Osteocyte (in vitro differentiated cells): ENCODE measurements around the gene DDX39A. TPM values are rescaled to one million over a fixed set of nuclear protein-coding genes. Genes with fewer than 3 reads are reported as not detected.

Experiments used
- DNase-seq: peaks from one replicate; pipeline ENCODE4 v3.0.0; 2021; ENCODE audit warnings: mixed read lengths; ENCODE audit not compliant: unreplicated experiment; ENCODE audit errors: extremely low spot score
- H3K27ac Mint-ChIP-seq: one replicate; pipeline ENCODE4 v1.8.0; 2021; ENCODE audit warnings: mild to moderate bottlenecking, mixed read lengths; ENCODE audit not compliant: unreplicated experiment
- H3K27me3 Mint-ChIP-seq: one replicate; pipeline ENCODE4 v1.8.0; 2021; ENCODE audit warnings: mixed read lengths; ENCODE audit not compliant: unreplicated experiment
- H3K36me3 Mint-ChIP-seq: one replicate; pipeline ENCODE4 v1.8.0; 2021; ENCODE audit warnings: mixed read lengths; ENCODE audit not compliant: unreplicated experiment
- H3K4me1 Mint-ChIP-seq: one replicate; pipeline ENCODE4 v1.8.0; 2021; ENCODE audit warnings: mixed read lengths; ENCODE audit not compliant: unreplicated experiment
- H3K4me3 Mint-ChIP-seq: one replicate; pipeline ENCODE4 v1.8.0; 2021; ENCODE audit warnings: mild to moderate bottlenecking, moderate library complexity, mixed read lengths; ENCODE audit not compliant: unreplicated experiment
- H3K9me3 Mint-ChIP-seq: one replicate; pipeline ENCODE4 v1.8.0; 2021; ENCODE audit warnings: mixed read lengths; ENCODE audit not compliant: unreplicated experiment
- CTCF ChIP-seq: fragments of 200-600 bp; sonication (generic); IDR thresholded peaks from 2 replicates; pipeline ENCODE4 v1.5.0; 2021; ENCODE audit warnings: antibody characterized with exemption, mild to moderate bottlenecking, moderate library complexity
- total RNA-seq: library from RNA; stranded (reverse); gene quantifications from 2 replicates; pipeline ENCODE4 v1.2.1, GENCODE V29; 2021

Gene DDX39A
- total RNA-seq, 1 donor from 2014 or later, result 71.0 TPM

GRCh38 chr19:14407605-14408484 is 11.3 kb downstream of the DDX39A start:
- peaks cover 12% of the 10 kb centered on the region for H3K4me1 Mint-ChIP-seq
- H3K36me3 Mint-ChIP-seq, result peaks cover 31% of the 10 kb centered on the region
- DNase-seq, result no peak
- no peak overlapping the region for H3K4me3 Mint-ChIP-seq
- H3K27ac Mint-ChIP-seq, result peak overlapping the region; percentile 14
- no peaks in the 10 kb centered on the region for H3K9me3 Mint-ChIP-seq
- no peaks in the 10 kb centered on the region for H3K27me3 Mint-ChIP-seq
- TF ChIP-seq CTCF, result no peak

GRCh38 chr19:14406645-14407401 is 12.3 kb downstream of the DDX39A start:
- Mint-ChIP-seq H3K27me3 (no peaks in the 10 kb centered on the region), H3K9me3 (no peaks in the 10 kb centered on the region), H3K36me3 (peaks cover 28% of the 10 kb centered on the region), H3K27ac (no peak overlapping the region), H3K4me3 (no peak overlapping the region), H3K4me1 (peaks cover 16% of the 10 kb centered on the region)
- TF ChIP-seq CTCF, result no peak
- no peak for DNase-seq

GRCh38 chr19:14405758-14406644 is 13.1 kb downstream of the DDX39A start:
- Mint-ChIP-seq H3K27ac (no peak overlapping the region), H3K36me3 (peaks cover 23% of the 10 kb centered on the region), H3K4me1 (peaks cover 20% of the 10 kb centered on the region), H3K4me3 (peak overlapping the region; percentile 48), H3K9me3 (no peaks in the 10 kb centered on the region), H3K27me3 (no peaks in the 10 kb centered on the region)
- peak; percentile 97 for DNase-seq
- TF ChIP-seq CTCF, result peak; percentile 95

GRCh38 chr19:14405380-14405757 is 13.8 kb downstream of the DDX39A start:
- H3K4me3 Mint-ChIP-seq, result no peak overlapping the region
- no peaks in the 10 kb centered on the region for H3K27me3 Mint-ChIP-seq
- H3K27ac Mint-ChIP-seq, result no peak overlapping the region
- no peak for TF ChIP-seq CTCF
- no peaks in the 10 kb centered on the region for H3K9me3 Mint-ChIP-seq
- H3K36me3 Mint-ChIP-seq, result peaks cover 20% of the 10 kb centered on the region
- H3K4me1 Mint-ChIP-seq, result peaks cover 23% of the 10 kb centered on the region
- no peak for DNase-seq
